Tibial artery (tissue), 4 donors: ENCODE measurements around the gene PHKG2.

Experiments
- DNase-seq, 2 donors: peaks; one replicate each; pipeline ENCODE4 v3.0.0-alpha.2; 2019
- H3K27ac ChIP-seq, 2 donors: fragments of 200-600 bp; sonication (generic) in 1 of 2; 1 replicate in 1 of 2; 2 replicates in 1 of 2; pipeline ENCODE4 v1.5.1; 2018 to 2019; ENCODE audit warnings: mild to moderate bottlenecking in 1 of 2
- H3K27me3 ChIP-seq, 2 donors: fragments of 200-600 bp; sonication (generic) in 1 of 2; one replicate each; pipeline versions ENCODE4 v1.5.1 to v1.6.0; 2016 to 2019
- H3K36me3 ChIP-seq, 3 donors: fragments of 200-600 bp; sonication (generic) in 2 of 3; one replicate each; pipeline ENCODE4 v1.5.1; 2016 to 2019; ENCODE audit warnings: mild to moderate bottlenecking in 2 of 3
- H3K4me1 ChIP-seq, 4 donors: fragments of 200-600 bp; sonication (generic) in 2 of 4; 1 replicate in 3 of 4; 2 replicates in 1 of 4; pipeline ENCODE4 v1.5.1; 2016 to 2019
- H3K4me3 ChIP-seq, 2 donors: fragments of 200-600 bp; sonication (generic) in 1 of 2; 1 replicate in 1 of 2; 2 replicates in 1 of 2; pipeline ENCODE4 v1.5.1; 2018 to 2019; ENCODE audit warnings: mild to moderate bottlenecking in 2 of 2
- H3K9me3 ChIP-seq, 3 donors: fragments of 200-600 bp; sonication (generic) in 1 of 3; one replicate each; pipeline ENCODE4 v1.5.1; 2016 to 2019
- intact Hi-C: fragments of 100-400 bp; cut with DNase I; formaldehyde crosslinking; loops from one replicate; pipeline ENCODE4 v1.15.0; 2023; ENCODE audit warnings: low total_unique reads
- TF ChIP-seq, protein P1 (sequence below), 2 experiments: fragments of 200-600 bp in 1 of 2; fragments of 450-650 bp in 1 of 2; IDR thresholded peaks; one replicate each; pipeline ENCODE4 v1.5.1; 2017 to 2019; ENCODE audit warnings: antibody characterized with exemption in 2 of 2, mild to moderate bottlenecking in 1 of 2, moderate library complexity in 1 of 2

Gene PHKG2

GRCh38 chr16:30787613-30788378, 39.6 kb downstream of the PHKG2 start:
- intact Hi-C loops, result no loop called here
- Histone ChIP-seq H3K4me3 (peak overlapping the region; percentile 84 to 88), H3K4me1 (peaks cover 0 to 25% (median 16%) of the 10 kb centered on the region in 4 donors), H3K36me3 (peaks cover 10 to 23% (median 13%) of the 10 kb centered on the region in 3 donors), H3K27ac (peak overlapping the region; percentile 87 to 94), H3K9me3 (no peaks in the 10 kb centered on the region), H3K27me3 (no peaks in the 10 kb centered on the region)
- TF ChIP-seq, protein P1, sequence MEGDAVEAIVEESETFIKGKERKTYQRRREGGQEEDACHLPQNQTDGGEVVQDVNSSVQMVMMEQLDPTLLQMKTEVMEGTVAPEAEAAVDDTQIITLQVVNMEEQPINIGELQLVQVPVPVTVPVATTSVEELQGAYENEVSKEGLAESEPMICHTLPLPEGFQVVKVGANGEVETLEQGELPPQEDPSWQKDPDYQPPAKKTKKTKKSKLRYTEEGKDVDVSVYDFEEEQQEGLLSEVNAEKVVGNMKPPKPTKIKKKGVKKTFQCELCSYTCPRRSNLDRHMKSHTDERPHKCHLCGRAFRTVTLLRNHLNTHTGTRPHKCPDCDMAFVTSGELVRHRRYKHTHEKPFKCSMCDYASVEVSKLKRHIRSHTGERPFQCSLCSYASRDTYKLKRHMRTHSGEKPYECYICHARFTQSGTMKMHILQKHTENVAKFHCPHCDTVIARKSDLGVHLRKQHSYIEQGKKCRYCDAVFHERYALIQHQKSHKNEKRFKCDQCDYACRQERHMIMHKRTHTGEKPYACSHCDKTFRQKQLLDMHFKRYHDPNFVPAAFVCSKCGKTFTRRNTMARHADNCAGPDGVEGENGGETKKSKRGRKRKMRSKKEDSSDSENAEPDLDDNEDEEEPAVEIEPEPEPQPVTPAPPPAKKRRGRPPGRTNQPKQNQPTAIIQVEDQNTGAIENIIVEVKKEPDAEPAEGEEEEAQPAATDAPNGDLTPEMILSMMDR (IDR thresholded peaks at IDR 0.05), result no peak
- DNase-seq, result no peak

- Histone ChIP-seq H3K27ac (no peak overlapping the region), H3K36me3 (no peaks in the 10 kb centered on the region), H3K4me3 (no peak overlapping the region), H3K9me3 (no peaks in the 10 kb centered on the region), H3K27me3 (no peaks in the 10 kb centered on the region), H3K4me1 (no peaks in the 10 kb centered on the region)
- no peak for DNase-seq
- intact Hi-C loops, result loop anchor here (10.0 kb wide), 1 partner anchor 81 kb away; no protein-coding TSS in a partner anchor
- TF ChIP-seq, protein P1 (IDR thresholded peaks at IDR 0.05), result no peak
These were observed 45.4 kb downstream of the PHKG2 start for GRCh38 chr16:30793508-30794069.

- no peak overlapping the region for H3K27ac ChIP-seq
- no peak for DNase-seq
- no peaks in the 10 kb centered on the region for H3K4me1 ChIP-seq
- intact Hi-C loops, result loop anchor here (10.0 kb wide), 1 partner anchor 80 kb away; no protein-coding TSS in a partner anchor
- H3K36me3 ChIP-seq, result no peaks in the 10 kb centered on the region
- no peaks in the 10 kb centered on the region for H3K9me3 ChIP-seq
- H3K4me3 ChIP-seq, result no peak overlapping the region
- H3K27me3 ChIP-seq, result no peaks in the 10 kb centered on the region
- TF ChIP-seq, protein P1 (IDR thresholded peaks at IDR 0.05), result no peak
These were observed 46.4 kb downstream of the PHKG2 start for GRCh38 chr16:30794634-30795033.

- H3K27ac ChIP-seq, result no peak overlapping the region
- H3K4me3 ChIP-seq, result no peak overlapping the region
- H3K36me3 ChIP-seq, result no peaks in the 10 kb centered on the region
- no peaks in the 10 kb centered on the region for H3K27me3 ChIP-seq
- TF ChIP-seq, protein P1 (IDR thresholded peaks at IDR 0.05), result no peak
- H3K9me3 ChIP-seq, result no peaks in the 10 kb centered on the region
- no peaks in the 10 kb centered on the region for H3K4me1 ChIP-seq
- intact Hi-C loops, result loop anchor here (10.0 kb wide), 1 partner anchor 77 kb away; no protein-coding TSS in a partner anchor
- no peak for DNase-seq
These were observed 49.6 kb downstream of the PHKG2 start for GRCh38 chr16:30797670-30798309.
